PFSK-1 (cell line): Measurements from ENCODE around the gene PRDM11.

Experiments used
- POLR2AphosphoS5 ChIP-seq: IDR thresholded peaks from 2 replicates; pipeline ENCODE4 v1.6.1; 2012; ENCODE audit warnings: low read depth, mild to moderate bottlenecking, control low read depth, low read length, moderate library complexity
- REST ChIP-seq, 2 experiments: IDR thresholded peaks; 2 replicates each; pipeline versions ENCODE4 v1.6.1 to v1.8.0; 2011 to 2012; ENCODE audit warnings: low read depth in 2 of 2, low read length in 2 of 2, control low read depth in 1 of 2, inconsistent platforms in 1 of 2, mild to moderate bottlenecking in 1 of 2, moderate library complexity in 1 of 2; ENCODE audit not compliant: insufficient read depth in 1 of 2
- TAF1 ChIP-seq: IDR thresholded peaks from 2 replicates; pipeline ENCODE4 v1.6.1; 2012; ENCODE audit warnings: low read length, control low read depth, borderline replicate concordance; ENCODE audit not compliant: insufficient read depth

- no peak for TF ChIP-seq TAF1
- no peak for TF ChIP-seq POLR2AphosphoS5
- no peak for TF ChIP-seq REST (IDR thresholded peaks at IDR 0.05; ENCODE audit: insufficient read depth in 1 of 2, low read depth in 2 of 2, low read length in 2 of 2)
Measured at GRCh38 chr11:45180848-45181192, 34.4 kb downstream of the PRDM11 start.
